Kidney (tissue), 14 donors: ENCODE measurements around the gene JPH4. TPM values are rescaled to one million over a fixed set of nuclear protein-coding genes. Genes with fewer than 3 reads are reported as not detected.

Experiments used
- DNase-seq, 5 donors: peaks; one replicate each; pipeline ENCODE4 v3.0.0-alpha.2; 2013 to 2020
- FAIRE-seq: peaks from 2 replicates; lab custom pipeline; 2012; peaks lifted over from hg19 to GRCh38; lab: Jason Lieb, UNC
- H3K27ac ChIP-seq, 2 donors: one replicate each; pipeline ENCODE4 v1.7.0; 2013; ENCODE audit warnings: low read depth in 2 of 2, low read length in 2 of 2, inconsistent platforms in 1 of 2
- H3K27me3 ChIP-seq: one replicate; pipeline ENCODE4 v1.7.1; 2013; ENCODE audit warnings: low read length, inconsistent platforms; ENCODE audit not compliant: control insufficient read depth, insufficient read depth
- H3K36me3 ChIP-seq, 3 donors: one replicate each; pipeline versions ENCODE4 v1.7.0 to v1.7.1; 2013; ENCODE audit warnings: low read length in 3 of 3, control low read depth in 1 of 3, inconsistent platforms in 1 of 3; ENCODE audit not compliant: insufficient read depth in 3 of 3, control insufficient read depth in 2 of 3
- H3K4me1 ChIP-seq, 3 donors: one replicate each; pipeline versions ENCODE4 v1.7.0 to v1.7.1; 2013; ENCODE audit warnings: low read length in 3 of 3, inconsistent platforms in 1 of 3, low read depth in 1 of 3; ENCODE audit not compliant: control insufficient read depth in 2 of 3, insufficient read depth in 2 of 3
- H3K4me3 ChIP-seq, 3 donors: one replicate each; pipeline versions ENCODE4 v1.7.0 to v1.8.1; 2013; ENCODE audit warnings: low read length in 3 of 3, control low read depth in 1 of 3, inconsistent platforms in 1 of 3
- H3K9ac ChIP-seq, 3 donors: one replicate each; pipeline versions ENCODE4 v1.7.0 to v1.7.1; 2013; ENCODE audit warnings: low read length in 3 of 3, control low read depth in 1 of 3, inconsistent platforms in 1 of 3
- H3K9me3 ChIP-seq, 3 donors: one replicate each; pipeline versions ENCODE4 v1.7.0 to v1.7.1; 2013; ENCODE audit warnings: low read length in 3 of 3, control low read depth in 1 of 3, inconsistent platforms in 1 of 3; ENCODE audit not compliant: control insufficient read depth in 2 of 3, insufficient read depth in 1 of 3
- intact Hi-C: fragments of 100-400 bp; cut with DNase I; formaldehyde crosslinking; loops from one replicate; pipeline ENCODE4 v1.11.1; 2022
- polyA plus RNA-seq: library from polyadenylated mRNA; stranded (reverse); fragments of 350-450 nt; fragmentation: Illumina TruSeq; extraction: RNeasy Lipid Tissue Mini Kit (QIAGEN cat#74804); gene quantifications from one replicate; pipeline ENCODE4 v1.2.3, GENCODE V29; 2014; ENCODE audit warnings: low read depth, low replicate concordance; ENCODE audit not compliant: insufficient read depth
- total RNA-seq: library from RNA; stranded (reverse); fragmentation: NEBNext Ultra II Directional; extraction: Animal tissue kit (Norgen Biotek cat#: 25700); gene quantifications from one replicate; pipeline ENCODE4 v1.2.1, GENCODE V29; 2021
- TF ChIP-seq, protein P1 (sequence below): IDR thresholded peaks from 3 replicates; pipeline ENCODE4 v1.5.1; 2012; ENCODE audit warnings: mild to moderate bottlenecking, moderate library complexity, borderline replicate concordance; ENCODE audit not compliant: insufficient read depth; ENCODE audit errors: extremely low read depth
- donor health status: control.
- donor health status: control.
- donor health status: control.
- donor health status: control.
- donor health status: control.
- donor health status: DM: yes; HTN: yes; CAD: no.
- donor health status: Normal renal cell carcinoma (clear cell type).

JPH4 gene
- total and polyA plus RNA-seq, 2 donors from 2014 or later: 3.6 to 7.0 TPM

- H3K36me3 ChIP-seq: peaks cover 0 to 17% (median 9%) of the 10 kb centered on the region in 3 donors
Observed at GRCh38 chr14:23565626-23566025, 13.0 kb downstream of the JPH4 start.

DNA sequence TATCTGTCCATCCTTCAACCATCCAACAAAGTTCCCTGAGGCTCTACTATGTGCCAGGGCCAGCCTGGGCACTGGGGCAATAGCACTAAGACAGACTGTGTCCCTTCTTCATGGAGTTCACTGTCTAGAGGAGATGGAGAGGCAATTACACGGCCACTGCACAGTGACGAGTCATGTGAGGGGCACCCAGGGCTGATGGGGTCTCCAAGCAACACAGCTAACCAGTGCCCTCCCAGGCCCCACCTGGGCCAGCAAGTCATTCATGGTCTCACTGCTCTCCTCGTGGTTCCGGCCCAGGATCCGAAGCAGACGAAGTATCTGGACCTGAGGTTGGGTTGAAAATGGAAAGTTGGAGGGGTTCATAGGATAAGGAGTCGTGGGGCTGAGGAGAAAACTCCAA is 13.7 kb downstream of the JPH4 start:
- Histone ChIP-seq H3K36me3 (peaks cover 2 to 17% (median 14%) of the 10 kb centered on the region in 3 donors), H3K27ac (no peak overlapping the region), H3K27me3 (no peaks in the 10 kb centered on the region), H3K9ac (no peak overlapping the region), H3K9me3 (no peaks in the 10 kb centered on the region), H3K4me1 (peaks cover 2 to 13% (median 6%) of the 10 kb centered on the region in 3 donors), H3K4me3 (no peak overlapping the region)
- TF ChIP-seq, protein P1, sequence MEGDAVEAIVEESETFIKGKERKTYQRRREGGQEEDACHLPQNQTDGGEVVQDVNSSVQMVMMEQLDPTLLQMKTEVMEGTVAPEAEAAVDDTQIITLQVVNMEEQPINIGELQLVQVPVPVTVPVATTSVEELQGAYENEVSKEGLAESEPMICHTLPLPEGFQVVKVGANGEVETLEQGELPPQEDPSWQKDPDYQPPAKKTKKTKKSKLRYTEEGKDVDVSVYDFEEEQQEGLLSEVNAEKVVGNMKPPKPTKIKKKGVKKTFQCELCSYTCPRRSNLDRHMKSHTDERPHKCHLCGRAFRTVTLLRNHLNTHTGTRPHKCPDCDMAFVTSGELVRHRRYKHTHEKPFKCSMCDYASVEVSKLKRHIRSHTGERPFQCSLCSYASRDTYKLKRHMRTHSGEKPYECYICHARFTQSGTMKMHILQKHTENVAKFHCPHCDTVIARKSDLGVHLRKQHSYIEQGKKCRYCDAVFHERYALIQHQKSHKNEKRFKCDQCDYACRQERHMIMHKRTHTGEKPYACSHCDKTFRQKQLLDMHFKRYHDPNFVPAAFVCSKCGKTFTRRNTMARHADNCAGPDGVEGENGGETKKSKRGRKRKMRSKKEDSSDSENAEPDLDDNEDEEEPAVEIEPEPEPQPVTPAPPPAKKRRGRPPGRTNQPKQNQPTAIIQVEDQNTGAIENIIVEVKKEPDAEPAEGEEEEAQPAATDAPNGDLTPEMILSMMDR: no peak
- intact Hi-C loops: loop anchor here (5.0 kb wide), 1 partner anchor 93 kb away; no protein-coding TSS in a partner anchor
- FAIRE-seq (no peak), DNase-seq (peak in 1 of 5 donors; percentile 49)

More at GRCh38 chr14:23565626-23566025, 13.0 kb downstream of the JPH4 start:
- DNase-seq (peak in 1 of 5 donors; percentile 62), FAIRE-seq (no peak)
- intact Hi-C loops: no loop called here
- Histone ChIP-seq H3K9me3 (no peaks in the 10 kb centered on the region), H3K27ac (no peak overlapping the region), H3K27me3 (no peaks in the 10 kb centered on the region), H3K4me3 (no peak overlapping the region), H3K9ac (no peak overlapping the region), H3K4me1 (peaks cover 2 to 13% (median 6%) of the 10 kb centered on the region in 3 donors)
- TF ChIP-seq, protein P1: no peak

GRCh38 chr14:23564181-23564812 is 14.3 kb downstream of the JPH4 start:
- H3K9me3 ChIP-seq: no peaks in the 10 kb centered on the region
- TF ChIP-seq, protein P1: no peak
- no peaks in the 10 kb centered on the region for H3K27me3 ChIP-seq
- peaks cover 2 to 10% (median 6%) of the 10 kb centered on the region in 3 donors for H3K4me1 ChIP-seq
- H3K4me3 ChIP-seq: no peak overlapping the region
- peaks cover 2 to 17% (median 16%) of the 10 kb centered on the region in 3 donors for H3K36me3 ChIP-seq
- H3K9ac ChIP-seq: no peak overlapping the region
- intact Hi-C loops: loop anchor here (5.0 kb wide), 1 partner anchor 92 kb away; no protein-coding TSS in a partner anchor
- FAIRE-seq (no peak), DNase-seq (peak in 2 of 5 donors; percentile 43 to 66)
- no peak overlapping the region for H3K27ac ChIP-seq
